GM18520 (cell line): ENCODE data around the gene ESPL1.

Source experiments
- ATAC-seq: cut with Tn5 transposase; IDR thresholded peaks from one replicate; pipeline ENCODE4 v1.9.1; 2021; ENCODE audit not compliant: unreplicated experiment

The ESPL1 gene

GRCh38 chr12:53267999-53268629 is at the start of gene ESPL1:
Gene ESPL1 (plus strand): TSS chr12:53268299. CDS start chr12:53268767, 468 bp downstream.
- peak; percentile 77 for ATAC-seq

- ATAC-seq, result no peak
Observed at GRCh38 chr12:53218551-53219291, 49.4 kb upstream of the ESPL1 start.

GRCh38 chr12:53219292-53219955 is 48.7 kb upstream of the ESPL1 start:
- no peak for ATAC-seq

GRCh38 chr12:53219956-53220693 is 48.0 kb upstream of the ESPL1 start:
- ATAC-seq, result peak; percentile 16

GRCh38 chr12:53220694-53221202 is 47.4 kb upstream of the ESPL1 start:
- peak; percentile 39 for ATAC-seq

- peak; percentile 30 for ATAC-seq
Observed at GRCh38 chr12:53221203-53222080, 46.7 kb upstream of the ESPL1 start.

- no peak for ATAC-seq
Observed at GRCh38 chr12:53222170-53222721, 45.9 kb upstream of the ESPL1 start.

- no peak for ATAC-seq
Observed at GRCh38 chr12:53222806-53223261, 45.3 kb upstream of the ESPL1 start.

- ATAC-seq, result no peak
Observed at GRCh38 chr12:53223389-53224060, 44.6 kb upstream of the ESPL1 start.

GRCh38 chr12:53224061-53224896 is 43.8 kb upstream of the ESPL1 start:
- ATAC-seq, result no peak

GRCh38 chr12:53224897-53225634 is 43.0 kb upstream of the ESPL1 start:
- ATAC-seq, result no peak

GRCh38 chr12:53225635-53226424 is 42.3 kb upstream of the ESPL1 start:
- ATAC-seq, result no peak

GRCh38 chr12:53226815-53227214 is 41.3 kb upstream of the ESPL1 start:
- ATAC-seq, result no peak

- no peak for ATAC-seq
Observed at GRCh38 chr12:53227341-53227740, 40.8 kb upstream of the ESPL1 start.

GRCh38 chr12:53227836-53228235 is 40.3 kb upstream of the ESPL1 start:
- ATAC-seq, result no peak

- no peak for ATAC-seq
Observed at GRCh38 chr12:53229454-53229853, 38.6 kb upstream of the ESPL1 start.
